GM12874 (cell line): ENCODE data around the gene STRN.

Experiments
- CTCF ChIP-seq: IDR thresholded peaks from 2 replicates; pipeline ENCODE4 v1.5.1; 2011; ENCODE audit warnings: low read depth, mild to moderate bottlenecking, control low read depth, low read length, moderate library complexity; ENCODE audit not compliant: insufficient read depth

STRN gene

GRCh38 chr2:36834203-36834602, 132.1 kb downstream of the STRN start:
- no peak for TF ChIP-seq CTCF

GRCh38 chr2:36831185-36831584, 135.2 kb downstream of the STRN start:
- no peak for TF ChIP-seq CTCF

DNA sequence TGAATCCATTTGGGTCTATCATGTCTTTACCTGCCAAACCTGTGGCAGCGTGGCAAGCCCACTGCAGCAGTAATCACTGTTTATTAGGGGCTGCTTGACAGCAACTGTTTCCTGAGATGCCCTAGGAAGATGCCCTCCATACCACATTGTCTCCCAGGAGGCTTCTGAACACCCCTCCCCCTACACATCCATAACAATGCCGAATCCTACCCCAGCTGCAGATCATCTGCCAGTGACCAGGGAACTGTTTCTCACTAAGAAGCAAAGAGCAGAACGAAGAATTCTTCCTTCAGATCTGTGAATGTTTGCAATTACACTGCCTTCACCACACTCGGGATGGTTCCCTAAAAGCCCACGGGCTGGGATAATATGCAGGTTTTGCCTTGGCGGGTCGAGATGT, 142.1 kb downstream of the STRN start:
- no peak for TF ChIP-seq CTCF

GRCh38 chr2:36823862-36824261, 142.5 kb downstream of the STRN start:
- no peak for TF ChIP-seq CTCF

GRCh38 chr2:36820942-36821605, 145.3 kb downstream of the STRN start:
- TF ChIP-seq CTCF = no peak

DNA sequence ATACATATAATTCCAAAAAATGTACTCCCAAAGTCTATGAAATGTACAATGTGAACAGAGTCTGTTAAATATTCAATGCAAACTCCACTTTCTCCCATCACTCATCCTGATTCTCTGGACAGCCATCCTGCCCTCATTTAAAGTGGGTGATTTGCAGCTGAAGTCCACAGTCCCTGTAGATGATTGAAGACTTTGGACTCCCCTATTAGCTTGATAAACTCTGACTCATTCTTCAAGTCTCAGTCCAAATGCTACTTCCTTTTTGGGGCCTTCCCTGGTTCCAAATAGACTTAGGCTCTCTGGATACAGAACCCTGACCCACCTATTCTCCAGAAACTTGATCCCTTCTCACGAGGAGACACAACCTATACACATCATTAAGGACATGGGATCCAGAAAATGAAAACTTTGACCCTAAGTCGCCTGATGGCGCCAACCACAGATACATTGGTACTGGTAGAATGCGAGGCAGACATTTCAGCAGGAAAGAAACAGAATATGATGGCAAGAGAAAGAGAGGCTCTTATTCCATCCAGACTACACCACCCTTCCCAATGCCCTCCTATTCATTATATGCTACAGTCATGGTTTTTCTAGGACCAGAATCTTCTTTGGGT, 147.1 kb downstream of the STRN start:
- TF ChIP-seq CTCF = no peak

GRCh38 chr2:36818542-36818941, 147.8 kb downstream of the STRN start:
- no peak for TF ChIP-seq CTCF

GRCh38 chr2:36812196-36812595, 154.1 kb downstream of the STRN start:
- peak; percentile 50 for TF ChIP-seq CTCF
